Liver (tissue), 9 donors: ENCODE measurements around the gene C3orf22. TPM values are rescaled to one million over a fixed set of nuclear protein-coding genes. Genes with fewer than 3 reads are reported as not detected.

Experiments
- DNase-seq: peaks from one replicate; pipeline ENCODE4 v3.0.0-alpha.2; 2017; ENCODE audit warnings: low spot score
- H3K27ac ChIP-seq, 2 donors: one replicate each; pipeline ENCODE4 v1.7.0; 2013; ENCODE audit warnings: inconsistent platforms in 2 of 2, low read length in 2 of 2, control low read depth in 1 of 2, low read depth in 1 of 2, mild to moderate bottlenecking in 1 of 2
- H3K27me3 ChIP-seq, 4 donors: one replicate each; pipeline versions ENCODE4 v1.6.1 to v1.7.0; 2013; ENCODE audit warnings: low read length in 3 of 4, inconsistent platforms in 1 of 4, mild to moderate bottlenecking in 1 of 4, moderate library complexity in 1 of 4; ENCODE audit not compliant: control insufficient read depth in 4 of 4, insufficient read depth in 4 of 4
- H3K36me3 ChIP-seq, 4 donors: one replicate each; pipeline versions ENCODE4 v1.6.1 to v1.7.0; 2013; ENCODE audit warnings: low read length in 3 of 4, mild to moderate bottlenecking in 3 of 4, low read depth in 1 of 4, moderate library complexity in 1 of 4; ENCODE audit not compliant: control insufficient read depth in 4 of 4, insufficient read depth in 3 of 4
- H3K4me1 ChIP-seq, 4 donors: one replicate each; pipeline versions ENCODE4 v1.6.1 to v1.7.0; 2013; ENCODE audit warnings: low read length in 3 of 4, mild to moderate bottlenecking in 3 of 4, moderate library complexity in 1 of 4; ENCODE audit not compliant: control insufficient read depth in 4 of 4, insufficient read depth in 4 of 4
- H3K4me3 ChIP-seq, 3 donors: one replicate each; pipeline versions ENCODE4 v1.6.1 to v1.7.0; 2013; ENCODE audit warnings: low read length in 3 of 3, control low read depth in 1 of 3, low read depth in 1 of 3, mild to moderate bottlenecking in 1 of 3
- H3K9ac ChIP-seq, 2 donors: one replicate each; pipeline ENCODE4 v1.7.0; 2013; ENCODE audit warnings: low read length in 2 of 2, mild to moderate bottlenecking in 2 of 2, moderate library complexity in 2 of 2, control low read depth in 1 of 2, low read depth in 1 of 2
- H3K9me3 ChIP-seq, 4 donors: one replicate each; pipeline versions ENCODE4 v1.6.1 to v1.7.0; 2013; ENCODE audit warnings: low read length in 3 of 4; ENCODE audit not compliant: control insufficient read depth in 4 of 4
- FOXA1 ChIP-seq: IDR thresholded peaks from 2 replicates; pipeline ENCODE4 v1.6.1; 2016; ENCODE audit warnings: antibody characterized with exemption
- FOXA2 ChIP-seq: IDR thresholded peaks from 2 replicates; pipeline ENCODE4 v1.6.1; 2016; ENCODE audit warnings: antibody characterized with exemption
- GABPA ChIP-seq, 2 donors: IDR thresholded peaks in 1 of 2; conservative IDR thresholded peaks in 1 of 2; 2 replicates each; pipeline ENCODE4 v1.6.1; 2016; ENCODE audit warnings: antibody characterized with exemption in 2 of 2, mild to moderate bottlenecking in 1 of 2, moderate library complexity in 1 of 2
- HNF4G ChIP-seq: IDR thresholded peaks from 2 replicates; pipeline ENCODE4 v1.6.1; 2016; ENCODE audit warnings: antibody characterized with exemption
- NR2F2 ChIP-seq: IDR thresholded peaks from 2 replicates; pipeline ENCODE4 v1.6.1; 2016; ENCODE audit warnings: antibody characterized with exemption
- RAD21 ChIP-seq, 2 donors: IDR thresholded peaks; 2 replicates each; pipeline ENCODE4 v1.6.1; 2016; ENCODE audit warnings: antibody characterized with exemption in 2 of 2, mild to moderate bottlenecking in 2 of 2
- SP1 ChIP-seq: IDR thresholded peaks from 2 replicates; pipeline ENCODE4 v1.6.1; 2018; ENCODE audit warnings: antibody characterized with exemption, mild to moderate bottlenecking
- YY1 ChIP-seq: IDR thresholded peaks from 2 replicates; pipeline ENCODE4 v1.6.1; 2016; ENCODE audit warnings: antibody characterized with exemption, mild to moderate bottlenecking
- WGBS: extraction: QIAGEN DNeasy Blood & Tissue Kit; methylation state at CpG from one replicate; pipeline ENCODE4 v1.1.7; 2013; 5-methylcytosine and 5-hydroxymethylcytosine counted together
- polyA plus RNA-seq, 2 donors: library from polyadenylated mRNA; stranded (reverse) in 1 of 2; unstranded in 1 of 2; fragments of 200-250 nt in 1 of 2; fragments of >200 nt in 1 of 2; fragmentation: Nextera tagmentation in 1 of 2; extraction: Ambion mirVana in 1 of 2; gene quantifications; one replicate each; pipeline versions ENCODE4 v1.2.1 to v1.2.3, GENCODE V29; 2013 to 2015
- total RNA-seq, 2 donors: library from RNA; depleted of rRNA; stranded (reverse); fragments of >200 nt; gene quantifications; one replicate each; pipeline ENCODE4 v1.2.3, GENCODE V29; 2014
- TF ChIP-seq, protein P1 (sequence below): fragments of 150-350 bp; IDR thresholded peaks from 2 replicates; pipeline ENCODE4 v1.5.1; 2017; ENCODE audit warnings: improper control_type of control experiment, low read depth, low read length; ENCODE audit not compliant: missing input control
- TF ChIP-seq, protein P2 (sequence below): IDR thresholded peaks from 2 replicates; pipeline ENCODE4 v1.6.1; 2016; ENCODE audit warnings: antibody characterized with exemption
- donor health status: healthy.
- donor health status: healthy.
- donor health status: healthy.
- donor health status: healthy.
- donor health status: healthy.

C3orf22 gene
- total and polyA plus RNA-seq, 4 donors, result not detected

DNA sequence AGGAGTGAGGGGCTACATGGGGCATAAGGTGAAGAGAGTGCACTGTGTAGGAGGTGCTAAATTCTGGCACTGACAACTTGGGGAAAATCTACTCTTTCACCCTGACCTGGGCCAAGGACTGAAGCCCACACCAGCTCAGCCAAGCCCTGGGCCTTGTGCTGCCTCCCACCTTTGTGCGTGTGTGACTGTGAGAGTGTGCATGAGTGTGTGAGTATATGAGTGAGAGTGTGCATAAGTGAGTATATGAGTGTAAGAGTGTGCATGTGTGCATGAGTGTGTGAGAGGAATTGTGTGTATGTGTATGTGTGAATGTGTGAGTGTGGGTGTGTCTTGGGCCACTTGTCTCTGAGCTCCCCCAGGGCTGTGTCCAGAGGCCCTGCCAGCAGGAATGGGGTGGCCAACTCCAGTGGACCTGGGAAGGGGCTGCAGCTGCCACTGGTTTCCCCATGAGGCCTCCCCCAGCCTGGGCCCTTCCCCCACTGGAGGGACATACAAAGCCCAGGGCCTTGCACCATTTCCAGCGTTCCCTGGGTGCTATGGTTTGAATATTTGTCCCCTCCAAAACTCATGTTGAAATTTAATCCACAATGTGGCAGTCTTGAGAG lies 15.2 kb downstream of the C3orf22 start:
- no peak overlapping the region for H3K9ac ChIP-seq
- peak; percentile 32 for DNase-seq
- no peak overlapping the region for H3K4me3 ChIP-seq
- H3K27ac ChIP-seq, result no peak overlapping the region
- H3K36me3 ChIP-seq, result peaks cover 0 to 6% (median 0%) of the 10 kb centered on the region in 4 donors
- no peaks in the 10 kb centered on the region for H3K27me3 ChIP-seq
- H3K4me1 ChIP-seq, result peaks cover 0 to 10% (median 1%) of the 10 kb centered on the region in 4 donors
- WGBS, result 94% methylated on average over 2 of the region's 2 CpGs
- TF ChIP-seq SP1, result no peak
- TF ChIP-seq, protein P1, sequence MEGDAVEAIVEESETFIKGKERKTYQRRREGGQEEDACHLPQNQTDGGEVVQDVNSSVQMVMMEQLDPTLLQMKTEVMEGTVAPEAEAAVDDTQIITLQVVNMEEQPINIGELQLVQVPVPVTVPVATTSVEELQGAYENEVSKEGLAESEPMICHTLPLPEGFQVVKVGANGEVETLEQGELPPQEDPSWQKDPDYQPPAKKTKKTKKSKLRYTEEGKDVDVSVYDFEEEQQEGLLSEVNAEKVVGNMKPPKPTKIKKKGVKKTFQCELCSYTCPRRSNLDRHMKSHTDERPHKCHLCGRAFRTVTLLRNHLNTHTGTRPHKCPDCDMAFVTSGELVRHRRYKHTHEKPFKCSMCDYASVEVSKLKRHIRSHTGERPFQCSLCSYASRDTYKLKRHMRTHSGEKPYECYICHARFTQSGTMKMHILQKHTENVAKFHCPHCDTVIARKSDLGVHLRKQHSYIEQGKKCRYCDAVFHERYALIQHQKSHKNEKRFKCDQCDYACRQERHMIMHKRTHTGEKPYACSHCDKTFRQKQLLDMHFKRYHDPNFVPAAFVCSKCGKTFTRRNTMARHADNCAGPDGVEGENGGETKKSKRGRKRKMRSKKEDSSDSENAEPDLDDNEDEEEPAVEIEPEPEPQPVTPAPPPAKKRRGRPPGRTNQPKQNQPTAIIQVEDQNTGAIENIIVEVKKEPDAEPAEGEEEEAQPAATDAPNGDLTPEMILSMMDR, result no peak
- TF ChIP-seq FOXA2, result no peak
- TF ChIP-seq, protein P2, sequence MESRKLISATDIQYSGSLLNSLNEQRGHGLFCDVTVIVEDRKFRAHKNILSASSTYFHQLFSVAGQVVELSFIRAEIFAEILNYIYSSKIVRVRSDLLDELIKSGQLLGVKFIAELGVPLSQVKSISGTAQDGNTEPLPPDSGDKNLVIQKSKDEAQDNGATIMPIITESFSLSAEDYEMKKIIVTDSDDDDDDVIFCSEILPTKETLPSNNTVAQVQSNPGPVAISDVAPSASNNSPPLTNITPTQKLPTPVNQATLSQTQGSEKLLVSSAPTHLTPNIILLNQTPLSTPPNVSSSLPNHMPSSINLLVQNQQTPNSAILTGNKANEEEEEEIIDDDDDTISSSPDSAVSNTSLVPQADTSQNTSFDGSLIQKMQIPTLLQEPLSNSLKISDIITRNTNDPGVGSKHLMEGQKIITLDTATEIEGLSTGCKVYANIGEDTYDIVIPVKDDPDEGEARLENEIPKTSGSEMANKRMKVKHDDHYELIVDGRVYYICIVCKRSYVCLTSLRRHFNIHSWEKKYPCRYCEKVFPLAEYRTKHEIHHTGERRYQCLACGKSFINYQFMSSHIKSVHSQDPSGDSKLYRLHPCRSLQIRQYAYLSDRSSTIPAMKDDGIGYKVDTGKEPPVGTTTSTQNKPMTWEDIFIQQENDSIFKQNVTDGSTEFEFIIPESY, result no peak
- no peak for TF ChIP-seq YY1
- no peak for TF ChIP-seq FOXA1
- H3K9me3 ChIP-seq, result no peaks in the 10 kb centered on the region

DNA sequence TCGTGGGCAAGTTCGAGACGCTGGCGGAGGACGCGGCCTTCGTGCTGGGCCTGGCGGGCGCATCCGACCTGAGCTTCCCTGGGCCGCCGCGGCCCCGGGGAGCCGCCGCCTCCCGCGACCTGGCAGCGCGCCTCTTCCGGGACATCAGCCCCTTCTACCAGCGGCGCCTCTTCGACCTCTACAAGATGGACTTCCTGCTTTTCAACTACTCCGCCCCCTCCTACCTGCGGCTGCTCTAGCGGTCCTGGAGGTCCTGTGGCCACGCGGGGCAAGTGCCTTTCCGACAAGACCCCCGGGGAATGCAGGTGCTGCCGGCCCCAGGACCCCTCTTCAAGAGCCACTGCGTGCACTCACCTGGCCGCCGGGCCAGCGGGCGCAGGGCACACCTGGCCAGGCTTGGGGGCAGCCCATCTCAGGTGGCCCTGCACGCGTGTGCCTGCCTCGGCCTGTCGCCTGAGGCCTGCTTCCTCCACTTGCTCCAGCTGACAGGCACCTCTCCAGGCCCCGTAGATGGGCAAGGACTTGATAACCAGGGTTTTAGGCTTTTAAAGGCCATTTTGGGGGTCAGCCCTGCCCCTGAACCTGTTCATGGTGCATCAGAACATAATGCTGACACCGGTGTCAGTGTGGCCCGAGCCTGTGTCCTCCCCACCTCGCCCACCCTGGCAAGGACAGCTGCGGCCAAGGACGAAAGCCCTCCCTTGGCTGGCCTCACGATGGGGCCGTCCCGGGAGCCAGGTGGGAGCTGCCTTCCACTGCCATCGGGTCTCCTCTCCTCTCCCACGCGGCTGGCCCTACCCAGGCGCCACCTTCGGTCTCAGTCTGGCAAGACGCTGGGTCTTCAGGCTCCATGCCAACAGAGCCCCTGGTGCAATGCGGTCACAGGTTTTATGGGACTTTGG lies 16.1 kb downstream of the C3orf22 start:
- DNase-seq, result peak; percentile 31
- no peak for TF ChIP-seq NR2F2
- TF ChIP-seq RAD21 (IDR thresholded peaks at IDR 0.05), result no peak
- no peak for TF ChIP-seq GABPA (IDR thresholded peaks at IDR 0.05 in 1 of 2, conservative IDR thresholded peaks at IDR 0.05 in 1 of 2)
- TF ChIP-seq, protein P1, result no peak
- TF ChIP-seq SP1, result no peak
- TF ChIP-seq HNF4G, result no peak
- WGBS, result 89% methylated on average over 57 of the region's 57 CpGs
- no peaks in the 10 kb centered on the region for H3K9me3 ChIP-seq
- H3K9ac ChIP-seq, result no peak overlapping the region
- no peaks in the 10 kb centered on the region for H3K27me3 ChIP-seq
- H3K36me3 ChIP-seq, result peaks cover 0 to 6% (median 0%) of the 10 kb centered on the region in 4 donors
- H3K4me1 ChIP-seq, result peaks cover 2 to 20% (median 7%) of the 10 kb centered on the region in 4 donors
- no peak overlapping the region for H3K4me3 ChIP-seq
- no peak overlapping the region for H3K27ac ChIP-seq
